Measurements from ENCODE around the gene PARP16.
A peak's percentile ranks its signal among the peaks of the same experiment; 100 is the strongest.

Gene PARP16

GRCh38 chr15:65311760-65312159, 25.1 kb upstream of the PARP16 start:
- no peak for DNase-seq (ENCODE audit: low read depth)

- no peak for DNase-seq (ENCODE audit: low read depth)
Measured at GRCh38 chr15:65310431-65311137, 23.9 kb upstream of the PARP16 start.

- DNase-seq (ENCODE audit: low read depth): no peak
Measured at GRCh38 chr15:65309882-65310418, 23.3 kb upstream of the PARP16 start.

DNA sequence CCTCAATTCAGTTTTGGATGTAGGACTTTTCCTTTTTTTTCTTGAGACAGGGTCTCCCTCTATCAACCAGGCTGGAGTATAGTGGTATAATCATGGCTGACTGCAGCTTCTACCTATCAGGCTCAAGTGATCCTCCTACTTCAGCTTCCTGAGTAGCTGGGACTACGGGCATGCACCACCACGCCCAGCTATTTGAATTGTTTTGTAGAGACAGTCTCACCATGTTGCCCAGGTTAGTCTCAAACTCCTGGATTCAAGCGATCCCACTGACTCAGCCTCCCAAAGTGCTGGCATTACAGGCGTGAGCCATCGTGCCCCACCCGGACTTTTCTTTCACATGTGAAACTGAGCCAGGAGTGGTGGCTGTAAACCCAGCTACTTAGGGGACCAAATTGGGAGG, 21.3 kb upstream of the PARP16 start:
- DNase-seq (ENCODE audit: low read depth): no peak

GRCh38 chr15:65306551-65306950, 19.9 kb upstream of the PARP16 start:
- DNase-seq (ENCODE audit: low read depth): no peak

- DNase-seq (ENCODE audit: low read depth): no peak
Measured at GRCh38 chr15:65305776-65306175, 19.1 kb upstream of the PARP16 start.

- no peak for DNase-seq (ENCODE audit: low read depth)
Measured at GRCh38 chr15:65305150-65305758, 18.6 kb upstream of the PARP16 start.

DNA sequence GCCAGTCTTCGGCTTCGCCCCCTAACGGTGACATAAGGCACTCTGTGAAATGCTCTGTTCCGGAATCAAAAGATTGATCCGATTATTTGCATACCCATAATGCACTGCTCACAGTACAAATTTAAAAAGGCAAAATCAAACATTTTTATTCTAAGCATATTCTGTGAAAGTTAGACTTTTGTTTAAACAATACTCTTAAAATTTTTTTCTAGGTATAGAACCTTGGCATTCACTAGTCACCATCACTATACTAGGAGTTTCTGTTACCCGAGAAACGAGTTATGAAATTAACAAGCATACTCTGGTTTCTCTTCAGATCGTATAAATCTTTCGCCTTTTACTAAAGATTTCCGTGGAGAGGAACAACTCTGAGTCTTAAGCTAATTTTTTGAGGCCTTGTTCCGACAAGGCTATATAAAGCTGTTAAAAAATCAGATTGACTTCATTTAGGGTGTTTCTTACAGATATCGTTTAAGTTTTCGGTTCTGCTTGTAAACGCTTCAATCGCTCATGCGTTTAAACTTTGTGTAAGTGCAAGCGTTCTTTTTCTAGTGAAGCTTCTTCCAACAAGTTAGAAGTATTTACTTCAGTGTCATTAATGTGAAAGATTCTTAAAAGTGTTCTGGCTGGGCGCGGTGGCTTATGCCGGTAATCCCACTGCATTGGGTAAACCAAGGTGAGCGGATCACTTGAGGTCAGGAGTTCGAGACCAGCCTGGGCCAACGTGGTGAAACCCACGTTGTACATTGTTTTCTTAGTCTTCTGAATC, 17.9 kb upstream of the PARP16 start, which contains the start of gene RNU5B-1:
TSS of gene RNU5B-1 (plus strand) at position 297 of the 769 bp plus-strand sequence.
- peak; percentile 58 for DNase-seq (ENCODE audit: low read depth)

DNA sequence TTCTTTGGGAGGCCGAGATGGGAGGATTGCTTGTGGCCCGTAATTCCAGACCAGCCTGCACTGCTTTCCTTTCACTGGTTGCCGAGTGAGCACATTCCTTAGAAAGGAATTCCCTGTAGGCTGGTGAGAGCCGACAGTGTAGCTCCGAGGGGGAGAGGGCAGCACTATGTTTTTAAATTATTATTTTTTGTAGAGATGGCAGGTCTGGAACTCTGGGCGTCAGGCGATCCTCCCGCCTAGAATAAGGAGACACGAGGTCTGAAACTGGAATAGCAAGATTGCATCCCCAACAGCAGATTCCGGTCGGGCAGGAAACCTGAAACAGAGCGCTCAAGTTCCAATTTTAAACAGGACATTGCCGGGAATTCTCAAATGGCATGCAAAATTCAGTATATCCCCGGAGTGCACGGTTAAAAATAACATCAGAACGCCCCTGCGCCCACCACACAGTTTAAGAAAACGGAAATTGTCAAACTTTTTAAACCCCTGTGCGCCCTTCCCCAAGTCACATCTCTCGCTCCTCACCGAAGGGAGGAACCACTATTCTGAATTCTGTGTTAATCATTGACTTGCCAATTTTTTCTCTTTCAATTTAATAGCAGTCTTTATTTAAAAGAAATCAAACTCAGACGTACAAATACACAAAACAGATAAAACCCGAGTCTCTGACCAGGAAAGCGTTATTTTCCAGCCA, 17.2 kb upstream of the PARP16 start:
- no peak for DNase-seq (ENCODE audit: low read depth)

GRCh38 chr15:65302061-65302460, 15.4 kb upstream of the PARP16 start:
- DNase-seq (ENCODE audit: low read depth): no peak

DNA sequence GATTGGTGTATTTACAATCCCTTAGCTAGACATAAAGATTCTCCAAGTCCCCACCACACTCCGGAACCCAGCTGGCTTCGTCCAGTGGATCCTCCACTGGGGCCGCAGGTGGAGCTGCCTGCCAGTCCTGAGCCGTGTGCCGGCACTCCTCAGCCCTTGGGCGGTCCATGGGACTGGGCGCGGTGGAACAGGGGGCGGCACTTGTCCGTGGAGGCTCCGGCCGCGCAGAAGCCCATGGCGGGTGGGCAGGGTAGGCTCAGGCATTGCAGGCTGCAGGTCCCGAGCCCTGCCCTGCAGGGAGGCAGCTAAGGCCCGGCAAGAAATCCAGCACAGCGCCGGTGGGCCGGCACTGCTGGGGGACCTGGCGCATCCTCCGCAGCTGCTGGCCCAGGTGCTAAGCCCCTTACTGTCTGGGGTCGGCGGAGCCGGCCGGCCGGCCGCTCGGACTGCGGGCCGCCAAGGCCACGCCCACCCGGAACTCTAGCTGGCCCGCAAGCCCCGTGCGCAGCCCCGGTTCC, 14.3 kb upstream of the PARP16 start:
- no peak for DNase-seq (ENCODE audit: low read depth)

DNA sequence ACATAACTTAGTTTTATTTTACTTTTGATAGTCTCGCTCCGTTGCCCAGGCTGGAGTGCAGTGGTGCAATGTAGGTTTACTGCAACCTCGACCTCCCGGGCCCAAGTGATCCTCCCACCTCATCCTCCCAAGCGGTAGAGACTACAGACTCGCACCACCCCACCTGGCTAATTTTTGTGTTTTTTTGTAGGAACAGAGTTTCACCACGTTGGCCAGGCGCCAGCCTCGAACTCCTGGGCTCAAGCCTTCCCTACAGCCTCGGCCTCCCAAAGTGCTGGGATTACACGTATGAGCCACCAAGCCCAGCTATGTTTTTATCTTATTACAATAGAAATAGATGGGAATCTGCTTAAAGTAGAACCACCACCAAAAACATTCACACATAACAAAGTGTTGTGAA, 12.0 kb upstream of the PARP16 start:
- no peak for DNase-seq (ENCODE audit: low read depth)

DNA sequence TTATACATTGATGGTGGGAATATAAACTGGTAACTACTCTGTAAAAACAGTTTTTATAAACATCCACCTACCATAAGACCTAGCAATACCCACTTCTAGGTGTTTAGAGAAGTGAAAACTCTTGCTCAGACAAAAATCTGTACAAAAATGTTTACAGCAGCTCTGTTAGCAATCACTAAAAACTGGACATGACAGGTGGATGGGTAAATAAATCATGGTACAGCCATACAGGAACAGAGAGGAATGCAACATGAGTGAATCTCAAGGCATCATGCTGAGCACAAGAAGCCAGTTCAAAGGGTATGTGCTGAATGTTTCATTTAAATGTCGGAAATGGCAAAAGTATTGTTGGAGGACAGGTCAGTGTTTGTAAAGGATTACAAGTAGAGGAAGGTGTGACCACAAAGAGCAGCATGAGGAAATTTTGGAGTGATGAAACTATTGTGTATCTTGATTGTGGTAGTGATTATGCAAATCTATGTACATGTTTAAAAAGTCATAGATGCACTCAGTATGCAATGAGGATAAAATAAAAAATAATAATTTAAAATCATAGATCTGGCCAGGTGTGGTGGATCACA, 6.3 kb upstream of the PARP16 start:
- DNase-seq (ENCODE audit: low read depth): no peak

- DNase-seq (ENCODE audit: low read depth): no peak
Measured at GRCh38 chr15:65290228-65290627, 3.5 kb upstream of the PARP16 start.

DNA sequence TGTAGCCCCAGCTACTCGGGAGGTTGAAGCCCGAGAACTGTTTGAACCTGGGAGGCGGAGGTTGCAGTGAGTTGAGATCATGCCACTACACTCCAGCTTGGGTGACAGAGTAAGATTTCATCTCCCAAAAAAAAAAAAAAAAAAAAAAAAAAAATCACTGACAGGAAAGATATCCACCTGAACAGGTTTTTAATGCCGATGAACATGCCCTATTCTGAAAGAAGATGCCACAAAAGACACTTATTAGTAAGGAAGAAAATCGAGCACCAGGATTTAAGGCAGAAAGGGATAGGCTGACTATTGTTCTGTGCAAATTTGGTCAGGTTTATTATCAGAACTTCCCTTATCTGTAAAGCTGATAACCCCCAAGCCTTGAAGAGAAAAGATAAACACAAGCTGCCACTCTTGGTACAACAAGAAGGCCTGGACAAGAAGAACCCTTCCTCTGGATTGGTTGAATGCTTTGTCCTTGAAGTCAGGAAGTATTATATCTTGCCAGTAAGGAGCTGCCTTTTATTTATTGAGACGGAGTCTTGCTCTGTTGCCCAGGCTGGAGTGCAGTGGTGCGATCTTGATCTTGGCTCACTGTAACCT, 2.7 kb upstream of the PARP16 start:
- no peak for DNase-seq (ENCODE audit: low read depth)

GRCh38 chr15:65287520-65287855, 805 bp upstream of the PARP16 start:
- DNase-seq (ENCODE audit: low read depth): no peak

GRCh38 chr15:65286069-65286703, 497 bp downstream of the PARP16 start:
- DNase-seq (ENCODE audit: low read depth): no peak

DNA sequence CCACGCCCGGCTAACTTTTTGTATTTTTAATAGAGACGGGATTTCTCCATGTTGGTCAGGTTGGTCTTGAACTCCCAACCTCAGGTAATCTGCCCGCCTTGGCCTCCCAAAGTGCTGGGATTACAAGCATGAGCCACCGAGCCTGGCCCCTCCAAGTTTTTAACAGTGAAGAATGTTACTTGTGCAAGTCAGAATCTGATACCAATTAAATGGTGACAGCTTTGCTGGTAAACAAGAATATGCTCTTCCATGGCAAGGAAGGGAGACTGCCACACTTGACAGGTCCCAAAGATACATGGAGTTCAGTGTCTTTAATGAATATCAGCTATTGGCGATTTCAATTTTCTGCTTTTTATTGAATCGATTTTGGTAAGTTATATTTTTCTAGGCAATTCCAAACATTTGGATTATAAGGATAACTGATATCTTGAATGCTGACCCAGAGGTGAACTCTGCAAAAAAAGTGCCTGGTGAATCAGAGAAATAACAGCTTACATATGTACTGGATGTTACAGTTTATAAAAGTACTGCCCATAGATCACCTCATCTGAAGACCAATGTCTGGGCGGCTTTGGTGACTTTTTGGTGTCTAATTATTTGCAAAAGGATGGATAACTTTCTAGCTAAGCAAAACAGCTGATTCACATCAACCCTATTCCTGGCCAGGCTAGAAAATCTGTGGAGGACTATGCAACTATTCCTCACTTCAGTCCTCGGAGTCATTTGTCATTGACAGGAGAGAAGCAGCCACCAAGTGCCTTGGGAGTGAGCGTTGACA, 1.2 kb downstream of the PARP16 start:
- no peak for DNase-seq (ENCODE audit: low read depth)

DNA sequence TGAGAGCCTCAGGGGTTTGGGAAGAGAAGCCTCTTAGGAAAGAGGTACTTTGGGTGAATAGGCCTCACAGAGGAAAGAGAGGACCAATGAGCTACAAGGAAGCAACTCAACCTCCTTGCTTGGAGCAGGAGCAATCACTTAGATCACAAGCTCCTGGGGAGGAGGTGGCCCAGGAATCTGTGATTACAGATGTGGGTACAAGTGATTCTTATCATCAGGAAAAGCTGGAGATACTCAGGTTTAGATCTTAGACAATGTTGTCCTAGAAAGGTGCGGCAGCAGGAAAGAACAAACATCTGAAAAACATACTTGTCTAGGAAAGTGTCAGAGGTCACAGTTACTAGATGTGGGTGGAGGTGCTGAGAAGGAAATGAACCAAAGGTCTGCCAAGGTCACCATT, 8.2 kb downstream of the PARP16 start:
- DNase-seq (ENCODE audit: low read depth): no peak

GRCh38 chr15:65277015-65277414, 9.7 kb downstream of the PARP16 start:
- no peak for DNase-seq (ENCODE audit: low read depth)
